ENCODE data around the gene CES3.

The CES3 gene

GRCh38 chr16:66961065-66961744, at the start of gene CES3:
TSS of gene CES3 (plus strand) at chr16:66961266. CDS start at chr16:66961308, 42 bp downstream.
- no peak for DNase-seq (ENCODE audit: low read depth)
- TF ChIP-seq CTCF (IDR thresholded peaks at IDR 0.05; ENCODE audit: control insufficient read depth, insufficient read depth, low read depth, low read length, missing control alignments): peak; percentile 89
- no peak within 1 kb of the TSS for H3K4me3 ChIP-seq (ENCODE audit: control insufficient read depth, low read depth, low read length)

- no peak for TF ChIP-seq CTCF (IDR thresholded peaks at IDR 0.05; ENCODE audit: control insufficient read depth, insufficient read depth, low read depth, low read length, missing control alignments)
- no peak overlapping the region for H3K4me3 ChIP-seq (ENCODE audit: control insufficient read depth, low read depth, low read length)
- no peak for DNase-seq (ENCODE audit: low read depth)
Measured at GRCh38 chr16:66911801-66912200, 49.3 kb upstream of the CES3 start.

- DNase-seq (ENCODE audit: low read depth): no peak
- no peak overlapping the region for H3K4me3 ChIP-seq (ENCODE audit: control insufficient read depth, low read depth, low read length)
- TF ChIP-seq CTCF (IDR thresholded peaks at IDR 0.05; ENCODE audit: control insufficient read depth, insufficient read depth, low read depth, low read length, missing control alignments): no peak
Measured at GRCh38 chr16:66913081-66913480, 48.0 kb upstream of the CES3 start.

GRCh38 chr16:66913711-66914110, 47.4 kb upstream of the CES3 start:
- no peak for TF ChIP-seq CTCF (IDR thresholded peaks at IDR 0.05; ENCODE audit: control insufficient read depth, insufficient read depth, low read depth, low read length, missing control alignments)
- no peak for DNase-seq (ENCODE audit: low read depth)
- H3K4me3 ChIP-seq (ENCODE audit: control insufficient read depth, low read depth, low read length): no peak overlapping the region

- H3K4me3 ChIP-seq (ENCODE audit: control insufficient read depth, low read depth, low read length): no peak overlapping the region
- no peak for TF ChIP-seq CTCF (IDR thresholded peaks at IDR 0.05; ENCODE audit: control insufficient read depth, insufficient read depth, low read depth, low read length, missing control alignments)
- no peak for DNase-seq (ENCODE audit: low read depth)
Measured at GRCh38 chr16:66914541-66914940, 46.5 kb upstream of the CES3 start.

GRCh38 chr16:66915041-66915440, 46.0 kb upstream of the CES3 start:
- H3K4me3 ChIP-seq (ENCODE audit: control insufficient read depth, low read depth, low read length): no peak overlapping the region
- TF ChIP-seq CTCF (IDR thresholded peaks at IDR 0.05; ENCODE audit: control insufficient read depth, insufficient read depth, low read depth, low read length, missing control alignments): no peak

More at GRCh38 chr16:66915041-66915440, 46.0 kb upstream of the CES3 start:
- no peak for DNase-seq (ENCODE audit: low read depth)
